ENCODE results near the gene FOSL2.

FOSL2 gene

GRCh38 chr2:28445448-28446258 lies 53.0 kb downstream of the FOSL2 start:
- Histone ChIP-seq H2AFZ (ENCODE audit: low read length) (no peak overlapping the region), H3K27me3 (ENCODE audit: insufficient read depth, low read length) (peaks cover 3% of the 10 kb centered on the region; the same call in 1 of the 2 replicates), H3K27ac (ENCODE audit: low read depth, low read length, poor library complexity, severe bottlenecking) (no peak overlapping the region), H4K20me1 (ENCODE audit: insufficient read depth, low read length) (no peaks in the 10 kb centered on the region), H3K4me3 (ENCODE audit: low read depth, low read length, poor library complexity, severe bottlenecking) (no peak overlapping the region), H3K36me3 (ENCODE audit: insufficient read depth, low read length) (no peaks in the 10 kb centered on the region), H3K79me2 (ENCODE audit: insufficient read depth, low read length) (no peaks in the 10 kb centered on the region), H3K9ac (ENCODE audit: low read length) (no peak overlapping the region), H3F3A (ENCODE audit: insufficient read depth, low read length) (no peaks in the 10 kb centered on the region), H3K9me3 (ENCODE audit: low read length) (no peaks in the 10 kb centered on the region), H3K9me2 (ENCODE audit: low read depth, low read length) (no peaks in the 10 kb centered on the region), H3K4me1 (ENCODE audit: insufficient read depth, low read length, severe bottlenecking) (no peaks in the 10 kb centered on the region), H3K4me2 (ENCODE audit: low read length) (no peak overlapping the region)
- TF ChIP-seq EZH2 (IDR thresholded peaks at IDR 0.05; ENCODE audit: borderline replicate concordance, low read length) (no peak), CTCF (IDR thresholded peaks at IDR 0.05; ENCODE audit: low read length) (no peak)

GRCh38 chr2:28446531-28446930 lies 53.9 kb downstream of the FOSL2 start:
- H3K27ac ChIP-seq (ENCODE audit: low read depth, low read length, poor library complexity, severe bottlenecking), result no peak overlapping the region
- H3K36me3 ChIP-seq (ENCODE audit: insufficient read depth, low read length), result no peaks in the 10 kb centered on the region
- no peaks in the 10 kb centered on the region for H3K4me1 ChIP-seq (ENCODE audit: insufficient read depth, low read length, severe bottlenecking)
- H3K9me2 ChIP-seq (ENCODE audit: low read depth, low read length), result no peaks in the 10 kb centered on the region
- TF ChIP-seq CTCF (IDR thresholded peaks at IDR 0.05; ENCODE audit: low read length) (no peak), EZH2 (IDR thresholded peaks at IDR 0.05; ENCODE audit: borderline replicate concordance, low read length) (no peak)
- no peak overlapping the region for H2AFZ ChIP-seq (ENCODE audit: low read length)
- H3K4me3 ChIP-seq (ENCODE audit: low read depth, low read length, poor library complexity, severe bottlenecking), result no peak overlapping the region
- no peaks in the 10 kb centered on the region for H3F3A ChIP-seq (ENCODE audit: insufficient read depth, low read length)
- H3K79me2 ChIP-seq (ENCODE audit: insufficient read depth, low read length), result no peaks in the 10 kb centered on the region
- no peak overlapping the region for H3K9ac ChIP-seq (ENCODE audit: low read length)
- no peak overlapping the region for H3K4me2 ChIP-seq (ENCODE audit: low read length)
- H3K27me3 ChIP-seq (ENCODE audit: insufficient read depth, low read length), result peaks cover 3% of the 10 kb centered on the region; the same call in 1 of the 2 replicates
- no peaks in the 10 kb centered on the region for H4K20me1 ChIP-seq (ENCODE audit: insufficient read depth, low read length)
- H3K9me3 ChIP-seq (ENCODE audit: low read length), result no peaks in the 10 kb centered on the region

GRCh38 chr2:28447086-28447485 lies 54.4 kb downstream of the FOSL2 start:
- Histone ChIP-seq H3K4me1 (ENCODE audit: insufficient read depth, low read length, severe bottlenecking) (no peaks in the 10 kb centered on the region), H3K4me2 (ENCODE audit: low read length) (no peak overlapping the region), H3K27ac (ENCODE audit: low read depth, low read length, poor library complexity, severe bottlenecking) (no peak overlapping the region), H3K9me2 (ENCODE audit: low read depth, low read length) (no peaks in the 10 kb centered on the region), H3K4me3 (ENCODE audit: low read depth, low read length, poor library complexity, severe bottlenecking) (no peak overlapping the region), H4K20me1 (ENCODE audit: insufficient read depth, low read length) (no peaks in the 10 kb centered on the region), H2AFZ (ENCODE audit: low read length) (no peak overlapping the region), H3K27me3 (ENCODE audit: insufficient read depth, low read length) (peaks cover 3% of the 10 kb centered on the region; the same call in 1 of the 2 replicates), H3K79me2 (ENCODE audit: insufficient read depth, low read length) (no peaks in the 10 kb centered on the region), H3K9me3 (ENCODE audit: low read length) (no peaks in the 10 kb centered on the region), H3K9ac (ENCODE audit: low read length) (no peak overlapping the region), H3K36me3 (ENCODE audit: insufficient read depth, low read length) (no peaks in the 10 kb centered on the region), H3F3A (ENCODE audit: insufficient read depth, low read length) (no peaks in the 10 kb centered on the region)
- TF ChIP-seq EZH2 (IDR thresholded peaks at IDR 0.05; ENCODE audit: borderline replicate concordance, low read length) (no peak), CTCF (IDR thresholded peaks at IDR 0.05; ENCODE audit: low read length) (no peak)
